HCT116 (cell line): ENCODE measurements around the gene TMEM126A. TPM values are rescaled to one million over a fixed set of nuclear protein-coding genes. Genes with fewer than 3 reads are reported as not detected.
"Not testable (repeated sequence)": the region's sequence is repeated elsewhere in the genome, so short reads cannot be mapped to it uniquely, and the experiment has no call there.

Experiments used
- ATAC-seq: fragments of 200-7000 bp; cut with Tn5 transposase; 2 replicates; pipeline ENCODE4 v1.9.1; 2020; ENCODE audit warnings: mild to moderate bottlenecking, moderate library complexity
- BruUV-seq: library from RNA; stranded (reverse); fragments of 400-500 nt; replicated peaks from 2 replicates; lab custom pipeline; 2021; lab: Mats Ljungman, UMichigan
- CTCF ChIA-PET: fragments of 300-600 bp; sonication (Branson Sonifier 250); formaldehyde crosslinking; loops from one replicate; lab custom pipeline; 2021; ENCODE audit warnings: antibody characterized with exemption; lab: Charles Lee
- POLR2A ChIA-PET: fragments of 300-600, 350-600 bp; sonication (Branson Sonifier 250); formaldehyde crosslinking; loops from one replicate; lab custom pipeline; 2021; ENCODE audit warnings: antibody characterized with exemption; lab: Charles Lee
- RAD21 ChIA-PET, 2 experiments: fragments of 300-600 bp; sonication (Branson Sonifier 250); formaldehyde crosslinking; loops; one replicate each; lab custom pipeline; 2023; ENCODE audit warnings: low total read pairs in 2 of 2; ENCODE audit not compliant: uncharacterized antibody in 2 of 2, unreplicated experiment in 2 of 2, low non-redundant PET in 1 of 2; lab: Charles Lee
- DNase-seq: peaks from one replicate; pipeline ENCODE4 v3.0.0-alpha.2; 2010; ENCODE audit warnings: low read depth, low spot score
- H2AFZ ChIP-seq: fragments of 200-600 bp; shearing (Covaris generic), sonication (generic); 2 replicates; pipeline ENCODE4 v1.6.1; 2017; ENCODE audit warnings: low read depth, mixed run types, mixed read lengths, antibody characterized with exemption, low read length; ENCODE audit not compliant: poor library complexity, severe bottlenecking
- H3K27ac ChIP-seq: 2 replicates; pipeline ENCODE4 v1.5.1; 2012; ENCODE audit warnings: low read depth, low read length
- H3K27me3 ChIP-seq: fragments of 200-600 bp; sonication (generic); 2 replicates; pipeline ENCODE4 v1.6.1; 2016; ENCODE audit warnings: mixed run types, low read length, mixed read lengths; ENCODE audit not compliant: insufficient read depth
- H3K36me3 ChIP-seq, 2 experiments: fragments of 200-500 bp in 1 of 2; fragments of 200-600 bp in 1 of 2; sonication (Bioruptor generic) in 1 of 2; sonication (generic) in 1 of 2; 2 replicates each; pipeline versions ENCODE4 v1.5.1 to v1.6.1; 2014 to 2016; ENCODE audit warnings: low read length in 2 of 2, inconsistent platforms in 1 of 2, mixed read lengths in 1 of 2, mixed run types in 1 of 2; ENCODE audit not compliant: insufficient read depth in 2 of 2, control insufficient read depth in 1 of 2
- H3K4me1 ChIP-seq, 2 experiments: fragments of 200-600 bp in 1 of 2; sonication (generic) in 1 of 2; 2 replicates each; pipeline versions ENCODE4 v1.5.1 to v1.6.1; 2012 to 2017; ENCODE audit warnings: low read length in 2 of 2, inconsistent platforms in 1 of 2, mild to moderate bottlenecking in 1 of 2, mixed read lengths in 1 of 2, mixed run types in 1 of 2, moderate library complexity in 1 of 2; ENCODE audit not compliant: insufficient read depth in 2 of 2, control insufficient read depth in 1 of 2
- H3K4me2 ChIP-seq: fragments of 200-600 bp; sonication (generic); 2 replicates; pipeline ENCODE4 v1.6.1; 2017; ENCODE audit warnings: mixed run types, low read length, mixed read lengths
- H3K4me3 ChIP-seq, 2 experiments: fragments of 200-600 bp in 1 of 2; sonication (generic) in 1 of 2; replicated peaks in 1 of 2; 2 replicates each; pipeline ENCODE4 v1.5.1; 2011 to 2016; ENCODE audit warnings: low read length in 2 of 2, control low read depth in 1 of 2, low read depth in 1 of 2, mild to moderate bottlenecking in 1 of 2, mixed read lengths in 1 of 2, mixed run types in 1 of 2
- H3K79me2 ChIP-seq: fragments of 200-600 bp; sonication (generic); 2 replicates; pipeline ENCODE4 v1.6.1; 2017; ENCODE audit warnings: mild to moderate bottlenecking, mixed run types, low read length, moderate library complexity, mixed read lengths; ENCODE audit not compliant: insufficient read depth
- H3K9ac ChIP-seq: fragments of 200-600 bp; sonication (generic); 2 replicates; pipeline ENCODE4 v1.6.1; 2016; ENCODE audit warnings: low read length, mixed read lengths
- H3K9me2 ChIP-seq: fragments of 200-600 bp; sonication (generic), shearing (Covaris generic); 2 replicates; pipeline ENCODE4 v1.6.1; 2017; ENCODE audit warnings: mixed run types, mild to moderate bottlenecking, moderate library complexity; ENCODE audit not compliant: insufficient read depth
- H3K9me3 ChIP-seq, 2 experiments: fragments of 200-500 bp in 1 of 2; fragments of 200-600 bp in 1 of 2; sonication (Bioruptor generic) in 1 of 2; sonication (generic) in 1 of 2; 2 replicates each; pipeline ENCODE4 v1.6.1; 2014 to 2017; ENCODE audit warnings: low read length in 2 of 2, mixed read lengths in 2 of 2, inconsistent platforms in 1 of 2, low read depth in 1 of 2, mild to moderate bottlenecking in 1 of 2, mixed run types in 1 of 2, moderate library complexity in 1 of 2; ENCODE audit not compliant: control insufficient read depth in 1 of 2, insufficient read depth in 1 of 2
- H4K20me1 ChIP-seq: fragments of 200-600 bp; sonication (generic), shearing (Covaris generic); 2 replicates; pipeline ENCODE4 v1.6.1; 2017; ENCODE audit warnings: mixed run types, mild to moderate bottlenecking, moderate library complexity; ENCODE audit not compliant: insufficient read depth
- ATF3 ChIP-seq: IDR thresholded peaks from 2 replicates; pipeline ENCODE4 v1.6.1; 2012
- CEBPB ChIP-seq: IDR thresholded peaks from 2 replicates; pipeline ENCODE4 v1.6.1; 2012; ENCODE audit warnings: low read depth
- CTCF ChIP-seq, 3 experiments: fragments of 200-600 bp in 1 of 3; sonication (generic) in 1 of 3; IDR thresholded peaks in 2 of 3; conservative IDR thresholded peaks in 1 of 3; 2 replicates each; pipeline ENCODE4 v1.5.1; 2012 to 2017; ENCODE audit warnings: low read depth in 2 of 3, low read length in 2 of 3, antibody characterized with exemption in 1 of 3, borderline replicate concordance in 1 of 3, control low read depth in 1 of 3, mild to moderate bottlenecking in 1 of 3, mixed read lengths in 1 of 3, mixed run types in 1 of 3, moderate library complexity in 1 of 3; ENCODE audit not compliant: insufficient read depth in 1 of 3
- EGR1 ChIP-seq: IDR thresholded peaks from 2 replicates; pipeline ENCODE4 v1.6.1; 2012; ENCODE audit warnings: low read depth
- RAD21 ChIP-seq: IDR thresholded peaks from 2 replicates; pipeline ENCODE4 v1.6.1; 2012; ENCODE audit warnings: low read depth, mild to moderate bottlenecking
- SP1 ChIP-seq: IDR thresholded peaks from 2 replicates; pipeline ENCODE4 v1.6.1; 2012; ENCODE audit warnings: low read depth
- TCF7L2 ChIP-seq: IDR thresholded peaks from 2 replicates; pipeline ENCODE4 v1.7.0; 2011; ENCODE audit warnings: borderline replicate concordance, inconsistent platforms; ENCODE audit not compliant: insufficient read depth, insufficient read length; ENCODE audit errors: extremely low read depth
- intact Hi-C: fragments of 100-400 bp; cut with micrococcal nuclease; formaldehyde crosslinking; loops from 2 replicates; pipeline ENCODE4 v1.10.0; 2022
- total RNA-seq: library from RNA; stranded (reverse); gene quantifications from one replicate; pipeline ENCODE4 v1.2.1, GENCODE V29; 2021; ENCODE audit not compliant: unreplicated experiment
- TF ChIP-seq, protein P1 (sequence below): IDR thresholded peaks from 2 replicates; pipeline ENCODE4 v1.6.1; 2011; ENCODE audit warnings: mild to moderate bottlenecking, low read length, moderate library complexity; ENCODE audit not compliant: insufficient replicate concordance; ENCODE audit errors: extremely low read depth

TMEM126A gene
- total RNA-seq, 1 experiment from 2014 or later = 24.1 TPM

DNA sequence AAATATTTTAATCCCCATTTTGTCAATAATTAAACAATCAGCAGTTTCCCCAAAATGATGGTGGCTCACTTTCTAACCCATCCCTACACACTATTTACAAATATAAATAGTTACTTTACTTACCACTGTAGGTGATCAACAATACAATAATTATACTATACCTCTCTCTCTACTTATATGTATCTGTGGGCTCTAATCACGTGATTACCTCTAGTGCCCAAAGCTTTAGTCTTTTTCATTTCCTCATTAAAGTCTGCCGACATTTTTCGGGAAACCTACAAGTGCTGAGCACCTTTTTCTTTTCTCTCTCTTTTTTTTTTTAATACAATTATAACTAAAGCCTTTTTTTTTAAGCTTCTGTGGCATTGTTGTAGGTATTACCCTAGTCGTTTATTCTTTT lies 44.5 kb upstream of the TMEM126A start (continued):
- TF ChIP-seq TCF7L2 = no peak
- no peak for TF ChIP-seq RAD21
- TF ChIP-seq ATF3 = no peak
- TF ChIP-seq CTCF (IDR thresholded peaks at IDR 0.05 in 2 of 3, conservative IDR thresholded peaks at IDR 0.05 in 1 of 3; ENCODE audit: borderline replicate concordance in 1 of 3, insufficient read depth in 1 of 3, low read depth in 2 of 3, low read length in 2 of 3) = no peak
- TF ChIP-seq, protein P1, sequence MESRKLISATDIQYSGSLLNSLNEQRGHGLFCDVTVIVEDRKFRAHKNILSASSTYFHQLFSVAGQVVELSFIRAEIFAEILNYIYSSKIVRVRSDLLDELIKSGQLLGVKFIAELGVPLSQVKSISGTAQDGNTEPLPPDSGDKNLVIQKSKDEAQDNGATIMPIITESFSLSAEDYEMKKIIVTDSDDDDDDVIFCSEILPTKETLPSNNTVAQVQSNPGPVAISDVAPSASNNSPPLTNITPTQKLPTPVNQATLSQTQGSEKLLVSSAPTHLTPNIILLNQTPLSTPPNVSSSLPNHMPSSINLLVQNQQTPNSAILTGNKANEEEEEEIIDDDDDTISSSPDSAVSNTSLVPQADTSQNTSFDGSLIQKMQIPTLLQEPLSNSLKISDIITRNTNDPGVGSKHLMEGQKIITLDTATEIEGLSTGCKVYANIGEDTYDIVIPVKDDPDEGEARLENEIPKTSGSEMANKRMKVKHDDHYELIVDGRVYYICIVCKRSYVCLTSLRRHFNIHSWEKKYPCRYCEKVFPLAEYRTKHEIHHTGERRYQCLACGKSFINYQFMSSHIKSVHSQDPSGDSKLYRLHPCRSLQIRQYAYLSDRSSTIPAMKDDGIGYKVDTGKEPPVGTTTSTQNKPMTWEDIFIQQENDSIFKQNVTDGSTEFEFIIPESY = no peak
- no peak for TF ChIP-seq EGR1
- TF ChIP-seq SP1 = no peak
- no peak for TF ChIP-seq CEBPB

DNA sequence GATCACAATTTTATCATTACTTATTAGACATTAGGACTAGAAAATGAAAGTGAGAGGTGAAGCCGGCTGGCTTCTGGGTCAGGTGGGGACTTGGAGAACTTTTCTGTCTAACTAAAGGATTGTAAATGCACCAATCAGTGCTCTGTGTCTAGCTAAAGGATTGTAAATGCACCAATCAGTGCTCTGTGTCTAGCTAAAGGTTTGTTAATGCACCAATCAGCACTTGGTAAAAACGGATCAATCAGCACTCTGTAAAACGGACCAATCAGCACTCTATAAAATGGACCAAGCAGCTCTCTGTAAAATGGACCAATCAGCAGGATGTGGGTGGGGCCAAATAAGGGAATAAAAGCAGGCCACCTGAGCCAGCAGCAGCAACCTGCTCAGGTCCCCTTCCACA lies 41.5 kb upstream of the TMEM126A start:
- H3K4me2 ChIP-seq, H3K9me2 ChIP-seq, H3K9me3 ChIP-seq, H3K36me3 ChIP-seq, CTCF ChIA-PET, H3K9ac ChIP-seq, ATAC-seq, H3K4me3 ChIP-seq, BruUV-seq, H4K20me1 ChIP-seq, H3K79me2 ChIP-seq, H2AFZ ChIP-seq, H3K27ac ChIP-seq, H3K4me1 ChIP-seq, POLR2A ChIA-PET, RAD21 ChIA-PET, H3K27me3 ChIP-seq, DNase-seq: not testable (repeated sequence)
- intact Hi-C loops = loop anchor here (10.0 kb wide), 1 partner anchor 589 kb away; no protein-coding TSS in a partner anchor

DNA sequence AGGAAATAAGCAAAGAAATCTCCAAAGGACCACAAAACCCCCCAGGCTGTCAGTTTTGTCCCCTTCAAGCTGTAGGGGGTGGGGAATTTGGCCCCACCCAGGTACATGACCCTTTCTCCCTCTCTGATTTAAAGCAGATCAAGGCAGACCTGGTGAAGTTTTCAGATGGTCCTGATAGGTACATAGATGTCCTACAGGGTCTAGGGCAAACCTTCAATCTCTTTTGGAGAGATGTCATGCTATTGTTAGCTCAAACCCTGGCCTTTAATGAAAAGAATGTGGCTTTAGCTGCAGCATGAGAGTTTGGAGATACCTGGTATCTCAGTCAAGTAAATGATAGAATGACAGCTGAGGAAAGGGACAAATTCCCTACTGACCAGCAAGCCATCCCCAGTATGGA lies 39.1 kb upstream of the TMEM126A start:
- H2AFZ ChIP-seq, H3K79me2 ChIP-seq, H4K20me1 ChIP-seq, ATAC-seq, RAD21 ChIA-PET, H3K9me2 ChIP-seq, DNase-seq, H3K9ac ChIP-seq, H3K27me3 ChIP-seq, CTCF ChIA-PET, H3K27ac ChIP-seq, POLR2A ChIA-PET, H3K4me3 ChIP-seq, H3K4me2 ChIP-seq, H3K36me3 ChIP-seq, H3K9me3 ChIP-seq, H3K4me1 ChIP-seq, BruUV-seq: not testable (repeated sequence)
- intact Hi-C loops = loop anchor here (10.0 kb wide), 1 partner anchor 586 kb away; no protein-coding TSS in a partner anchor

GRCh38 chr11:85609286-85609685 lies 38.5 kb upstream of the TMEM126A start:
- CTCF ChIA-PET, H3K36me3 ChIP-seq, BruUV-seq: not testable (repeated sequence)

More at GRCh38 chr11:85609286-85609685, 38.5 kb upstream of the TMEM126A start:
- DNase-seq, H3K4me2 ChIP-seq, H3K9me2 ChIP-seq, H3K27ac ChIP-seq, H3K27me3 ChIP-seq, H3K9me3 ChIP-seq, H2AFZ ChIP-seq, H3K4me1 ChIP-seq, RAD21 ChIA-PET, H3K4me3 ChIP-seq, H3K9ac ChIP-seq, H4K20me1 ChIP-seq, ATAC-seq, H3K79me2 ChIP-seq, POLR2A ChIA-PET: not testable (repeated sequence)
- intact Hi-C loops = loop anchor here (10.0 kb wide), 1 partner anchor 586 kb away; no protein-coding TSS in a partner anchor
